ENCODE data around the gene ENPP5.

DNA sequence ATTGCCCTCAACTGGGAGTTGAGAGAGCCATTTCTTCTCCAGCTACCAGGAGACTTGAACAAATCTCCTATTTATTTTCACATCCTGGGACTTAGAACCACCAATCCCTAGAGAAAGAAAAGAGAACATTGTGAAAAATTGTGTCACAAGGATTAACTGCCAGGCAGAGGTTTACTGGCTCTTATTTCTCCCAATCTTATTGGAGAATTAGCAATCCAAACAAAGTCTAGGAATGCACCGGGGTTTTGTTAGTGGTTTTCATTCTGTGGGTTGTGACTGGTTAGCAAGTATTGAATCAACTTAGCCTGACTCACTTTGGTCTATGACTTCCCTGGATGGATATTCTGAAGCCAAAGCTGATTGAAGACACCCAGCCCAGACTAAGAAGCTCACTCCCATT lies 21.2 kb upstream of the ENPP5 start:
- TF ChIP-seq, protein P1, sequence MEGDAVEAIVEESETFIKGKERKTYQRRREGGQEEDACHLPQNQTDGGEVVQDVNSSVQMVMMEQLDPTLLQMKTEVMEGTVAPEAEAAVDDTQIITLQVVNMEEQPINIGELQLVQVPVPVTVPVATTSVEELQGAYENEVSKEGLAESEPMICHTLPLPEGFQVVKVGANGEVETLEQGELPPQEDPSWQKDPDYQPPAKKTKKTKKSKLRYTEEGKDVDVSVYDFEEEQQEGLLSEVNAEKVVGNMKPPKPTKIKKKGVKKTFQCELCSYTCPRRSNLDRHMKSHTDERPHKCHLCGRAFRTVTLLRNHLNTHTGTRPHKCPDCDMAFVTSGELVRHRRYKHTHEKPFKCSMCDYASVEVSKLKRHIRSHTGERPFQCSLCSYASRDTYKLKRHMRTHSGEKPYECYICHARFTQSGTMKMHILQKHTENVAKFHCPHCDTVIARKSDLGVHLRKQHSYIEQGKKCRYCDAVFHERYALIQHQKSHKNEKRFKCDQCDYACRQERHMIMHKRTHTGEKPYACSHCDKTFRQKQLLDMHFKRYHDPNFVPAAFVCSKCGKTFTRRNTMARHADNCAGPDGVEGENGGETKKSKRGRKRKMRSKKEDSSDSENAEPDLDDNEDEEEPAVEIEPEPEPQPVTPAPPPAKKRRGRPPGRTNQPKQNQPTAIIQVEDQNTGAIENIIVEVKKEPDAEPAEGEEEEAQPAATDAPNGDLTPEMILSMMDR (IDR thresholded peaks at IDR 0.05): no peak
- no peak for TF ChIP-seq POLR2AphosphoS5 (IDR thresholded peaks at IDR 0.05)
- TF ChIP-seq EP300 (IDR thresholded peaks at IDR 0.05): no peak
